ENCODE data around the gene CAPN1. TPM values are rescaled to one million over a fixed set of nuclear protein-coding genes. Genes with fewer than 3 reads are reported as not detected.

Gene CAPN1
- total RNA-seq, 1 experiment from 2014 or later: 175 TPM

DNA sequence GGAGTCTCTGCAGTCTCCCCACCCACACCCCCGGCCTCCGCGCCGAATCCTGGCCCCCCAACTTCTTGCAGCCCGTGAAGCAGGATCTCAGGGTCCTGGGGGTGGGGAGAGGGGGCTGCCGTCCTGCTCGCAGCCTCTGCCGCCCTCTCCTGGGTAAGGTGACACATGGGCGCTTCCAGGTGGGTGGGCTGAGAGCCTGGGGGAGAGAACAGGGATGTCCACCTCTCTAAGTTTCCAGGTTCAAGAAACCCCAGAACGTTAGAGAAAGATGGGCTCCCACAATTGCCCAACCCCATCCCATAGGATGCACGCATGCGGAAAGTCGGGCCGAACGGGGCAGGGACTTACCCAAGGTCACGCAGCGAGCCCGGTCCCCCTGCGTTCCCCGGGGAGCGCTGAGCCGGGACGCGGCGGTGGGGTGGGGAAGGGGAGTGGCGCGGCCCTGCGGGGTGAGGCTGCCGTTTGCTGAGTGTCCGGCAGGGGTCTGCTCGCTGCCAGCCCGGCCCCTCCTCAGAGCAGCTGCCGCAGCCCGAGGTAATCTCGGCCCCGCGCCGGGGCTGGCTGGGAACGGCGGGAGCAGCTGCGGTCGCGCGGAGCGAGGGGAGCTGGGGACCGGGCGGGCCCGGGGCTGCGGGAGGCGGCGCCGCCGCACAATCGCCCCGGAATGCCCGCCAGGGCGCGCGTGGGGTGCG is 705 bp upstream of the CAPN1 start:
- H4K8ac ChIP-seq (replicated peaks; ENCODE audit: insufficient read length, low read depth, low read length): no peak overlapping the region
- no peak overlapping the region for H2BK12ac ChIP-seq (ENCODE audit: insufficient read length, low read depth, low read length)
- H3K9me3 ChIP-seq (ENCODE audit: control insufficient read depth, low read depth, low read length): no peaks in the 10 kb centered on the region
- peak; percentile 84 for DNase-seq
- no peak overlapping the region for H4K5ac ChIP-seq (ENCODE audit: insufficient read length, low read depth, low read length)
- peaks cover 2% of the 10 kb centered on the region; the same call in 1 of the 2 replicates for H3K79me2 ChIP-seq (ENCODE audit: insufficient read depth, low read length)
- no peak overlapping the region for H3K9ac ChIP-seq (ENCODE audit: extremely low read depth, insufficient read length, low read length)
- peaks cover 9% of the 10 kb centered on the region; the same call in 1 of the 2 replicates for H3K4me1 ChIP-seq (ENCODE audit: insufficient read depth, low read length)
- H3K27me3 ChIP-seq (ENCODE audit: insufficient read depth, low read length): no peaks in the 10 kb centered on the region
- Mint-ChIP-seq H3K27me3 (ENCODE audit: low read depth) (no peaks in the 10 kb centered on the region), H3K4me3 (peak overlapping the region; percentile 80 to 90), H3K4me1 (peaks cover 36 to 40% of the 10 kb centered on the region in 2 experiments), H3K27ac (peak overlapping the region in 2 of 3 experiments; percentile 51 to 92; a peak in 2 of 7 replicates), H3K9me3 (no peaks in the 10 kb centered on the region), H3K36me3 (ENCODE audit: insufficient read depth in 1 of 3, low read depth in 3 of 3) (peaks cover 0 to 5% (median 3%) of the 10 kb centered on the region in 3 experiments; a peak in 4 of 7 replicates)
- H2AK5ac ChIP-seq (ENCODE audit: insufficient read length, low read length): no peak overlapping the region
- H3K27ac ChIP-seq (ENCODE audit: insufficient read length, low read depth, low read length): no peak overlapping the region
- WGBS (ENCODE audit: extremely low coverage, insufficient read length, low lambda C conversion rate): no CpG with 5 or more reads among the region's 60 CpGs
- no peak overlapping the region for H2AFZ ChIP-seq (ENCODE audit: low read length)
- H3K23me2 ChIP-seq (ENCODE audit: insufficient read length, low read depth, low read length, poor library complexity, severe bottlenecking): peaks cover 14% of the 10 kb centered on the region
- H3T11ph ChIP-seq (ENCODE audit: low read length): no peak overlapping the region
- no peak overlapping the region for H2BK15ac ChIP-seq (ENCODE audit: low read depth, low read length)
- H3K23ac ChIP-seq (ENCODE audit: insufficient read length, low read depth, low read length): no peak overlapping the region
- H2BK5ac ChIP-seq (ENCODE audit: insufficient read length, low read length): no peak overlapping the region
- H3K4ac ChIP-seq (ENCODE audit: low read depth, low read length): no peak overlapping the region
- no peak overlapping the region for H2BK120ac ChIP-seq (ENCODE audit: low read depth, low read length, poor library complexity, severe bottlenecking)
- no peak overlapping the region for H3K56ac ChIP-seq (ENCODE audit: insufficient read length, low read depth, low read length)
- TF ChIP-seq, protein P1, sequence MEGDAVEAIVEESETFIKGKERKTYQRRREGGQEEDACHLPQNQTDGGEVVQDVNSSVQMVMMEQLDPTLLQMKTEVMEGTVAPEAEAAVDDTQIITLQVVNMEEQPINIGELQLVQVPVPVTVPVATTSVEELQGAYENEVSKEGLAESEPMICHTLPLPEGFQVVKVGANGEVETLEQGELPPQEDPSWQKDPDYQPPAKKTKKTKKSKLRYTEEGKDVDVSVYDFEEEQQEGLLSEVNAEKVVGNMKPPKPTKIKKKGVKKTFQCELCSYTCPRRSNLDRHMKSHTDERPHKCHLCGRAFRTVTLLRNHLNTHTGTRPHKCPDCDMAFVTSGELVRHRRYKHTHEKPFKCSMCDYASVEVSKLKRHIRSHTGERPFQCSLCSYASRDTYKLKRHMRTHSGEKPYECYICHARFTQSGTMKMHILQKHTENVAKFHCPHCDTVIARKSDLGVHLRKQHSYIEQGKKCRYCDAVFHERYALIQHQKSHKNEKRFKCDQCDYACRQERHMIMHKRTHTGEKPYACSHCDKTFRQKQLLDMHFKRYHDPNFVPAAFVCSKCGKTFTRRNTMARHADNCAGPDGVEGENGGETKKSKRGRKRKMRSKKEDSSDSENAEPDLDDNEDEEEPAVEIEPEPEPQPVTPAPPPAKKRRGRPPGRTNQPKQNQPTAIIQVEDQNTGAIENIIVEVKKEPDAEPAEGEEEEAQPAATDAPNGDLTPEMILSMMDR (conservative IDR thresholded peaks at IDR 0.05): peak; percentile 64
- peak overlapping the region; percentile 61 for H3K4me2 ChIP-seq (ENCODE audit: insufficient read depth, insufficient read length, low read length)
- H4K20me1 ChIP-seq (ENCODE audit: control insufficient read depth, insufficient read depth, insufficient read length): no peaks in the 10 kb centered on the region
- H3K79me1 ChIP-seq (ENCODE audit: insufficient read depth, low read depth, low read length, poor library complexity, severe bottlenecking): no peaks in the 10 kb centered on the region
- H2BK20ac ChIP-seq (ENCODE audit: low read depth, low read length, poor library complexity, severe bottlenecking): no peak overlapping the region
- H3K14ac ChIP-seq (ENCODE audit: insufficient read depth, low read length): no peak overlapping the region
- no peak overlapping the region for H3K18ac ChIP-seq (ENCODE audit: insufficient read length, low read depth, low read length)
- no peak overlapping the region for H4K91ac ChIP-seq (ENCODE audit: insufficient read length, low read depth, low read length)

Data from H9 (cell line).